Measurements from ENCODE around the gene MALRD1. TPM values are rescaled to one million over a fixed set of nuclear protein-coding genes. Genes with fewer than 3 reads are reported as not detected.

The MALRD1 gene
- total RNA-seq, 4 donors from 2014 or later = 58.6 to 357 (median 249) TPM

DNA sequence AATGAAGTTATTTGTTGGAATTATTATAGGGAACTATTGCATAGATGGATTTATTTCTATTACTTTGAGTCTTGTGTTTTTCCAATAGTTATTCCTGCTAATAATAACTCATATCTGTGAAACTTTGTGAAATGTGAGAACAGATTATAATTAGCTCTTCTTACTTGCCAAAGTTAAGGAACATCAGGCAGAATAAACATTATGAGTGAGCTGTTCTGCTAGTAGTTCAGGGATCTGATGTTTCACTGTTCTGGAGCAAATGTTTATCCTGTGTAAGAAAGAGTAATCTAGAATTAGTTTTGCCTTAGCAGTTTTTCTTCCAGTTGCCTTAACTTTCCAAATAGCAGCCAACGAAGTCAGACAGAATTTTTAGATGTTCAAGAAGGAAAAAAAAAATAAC, 522.4 kb downstream of the MALRD1 start:
- no peaks in the 10 kb centered on the region for H3K4me1 ChIP-seq
- no peak for TF ChIP-seq POLR2A (IDR thresholded peaks at IDR 0.05)
- TF ChIP-seq, protein P1, sequence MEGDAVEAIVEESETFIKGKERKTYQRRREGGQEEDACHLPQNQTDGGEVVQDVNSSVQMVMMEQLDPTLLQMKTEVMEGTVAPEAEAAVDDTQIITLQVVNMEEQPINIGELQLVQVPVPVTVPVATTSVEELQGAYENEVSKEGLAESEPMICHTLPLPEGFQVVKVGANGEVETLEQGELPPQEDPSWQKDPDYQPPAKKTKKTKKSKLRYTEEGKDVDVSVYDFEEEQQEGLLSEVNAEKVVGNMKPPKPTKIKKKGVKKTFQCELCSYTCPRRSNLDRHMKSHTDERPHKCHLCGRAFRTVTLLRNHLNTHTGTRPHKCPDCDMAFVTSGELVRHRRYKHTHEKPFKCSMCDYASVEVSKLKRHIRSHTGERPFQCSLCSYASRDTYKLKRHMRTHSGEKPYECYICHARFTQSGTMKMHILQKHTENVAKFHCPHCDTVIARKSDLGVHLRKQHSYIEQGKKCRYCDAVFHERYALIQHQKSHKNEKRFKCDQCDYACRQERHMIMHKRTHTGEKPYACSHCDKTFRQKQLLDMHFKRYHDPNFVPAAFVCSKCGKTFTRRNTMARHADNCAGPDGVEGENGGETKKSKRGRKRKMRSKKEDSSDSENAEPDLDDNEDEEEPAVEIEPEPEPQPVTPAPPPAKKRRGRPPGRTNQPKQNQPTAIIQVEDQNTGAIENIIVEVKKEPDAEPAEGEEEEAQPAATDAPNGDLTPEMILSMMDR (IDR thresholded peaks at IDR 0.05) = no peak
- H3K9me3 ChIP-seq = no peaks in the 10 kb centered on the region
- peaks cover 0 to 3% (median 0%) of the 10 kb centered on the region in 3 donors for H3K36me3 ChIP-seq
- no peak overlapping the region for H3K27ac ChIP-seq
- DNase-seq = no peak
- H3K27me3 ChIP-seq = no peaks in the 10 kb centered on the region
- no peak overlapping the region for H3K4me3 ChIP-seq

GRCh38 chr10:19572056-19572455, 523.5 kb downstream of the MALRD1 start:
- H3K4me1 ChIP-seq = no peaks in the 10 kb centered on the region
- no peaks in the 10 kb centered on the region for H3K9me3 ChIP-seq
- no peaks in the 10 kb centered on the region for H3K27me3 ChIP-seq
- H3K4me3 ChIP-seq = no peak overlapping the region
- H3K27ac ChIP-seq = no peak overlapping the region
- TF ChIP-seq, protein P1 (IDR thresholded peaks at IDR 0.05) = no peak
- TF ChIP-seq POLR2A (IDR thresholded peaks at IDR 0.05) = no peak
- H3K36me3 ChIP-seq = peaks cover 0 to 3% (median 0%) of the 10 kb centered on the region in 3 donors
- no peak for DNase-seq

DNA sequence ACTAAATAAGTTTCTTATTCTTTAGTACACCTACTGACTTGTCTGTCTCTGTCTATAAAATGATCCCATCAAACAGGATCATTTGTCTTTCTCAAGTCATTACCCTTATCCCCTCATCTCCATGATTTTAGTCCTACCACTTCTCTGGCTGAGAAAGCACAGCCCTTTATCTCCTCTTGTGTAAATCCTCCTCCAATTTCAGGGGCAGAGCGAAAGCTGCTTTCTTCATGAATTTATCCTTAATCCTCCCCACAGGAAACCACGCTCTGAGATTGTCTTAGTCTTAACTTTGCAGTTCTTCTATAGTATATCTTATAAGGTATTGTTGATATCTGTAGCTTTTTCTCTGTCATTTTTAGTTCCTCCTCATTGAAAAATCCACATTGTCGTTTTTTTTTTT, 528.0 kb downstream of the MALRD1 start:
- no peak overlapping the region for H3K4me3 ChIP-seq

DNA sequence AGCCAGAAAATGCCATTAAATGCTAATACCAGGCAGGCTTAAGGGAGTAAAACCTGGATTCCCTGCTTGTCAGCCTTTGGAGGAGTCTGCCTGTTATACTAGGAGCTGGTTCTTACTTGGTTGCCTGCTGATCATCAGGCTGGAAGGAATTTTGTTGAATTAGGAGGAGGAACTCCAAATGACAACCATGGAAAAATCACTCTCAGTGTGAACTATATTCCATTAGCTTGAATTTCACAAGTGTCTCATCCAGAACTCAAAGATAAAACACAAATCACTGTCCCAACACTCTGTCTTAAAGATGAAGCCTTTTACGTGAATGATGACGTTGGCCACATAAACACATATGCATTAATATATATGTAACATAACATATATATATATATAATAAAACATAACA, 528.8 kb downstream of the MALRD1 start:
- Histone ChIP-seq H3K27ac (no peak overlapping the region), H3K9me3 (no peaks in the 10 kb centered on the region), H3K4me1 (no peaks in the 10 kb centered on the region), H3K27me3 (no peaks in the 10 kb centered on the region), H3K36me3 (peaks cover 0 to 3% (median 0%) of the 10 kb centered on the region in 3 donors), H3K4me3 (no peak overlapping the region)
- DNase-seq = no peak
- TF ChIP-seq POLR2A (IDR thresholded peaks at IDR 0.05) = no peak
- TF ChIP-seq, protein P1 (IDR thresholded peaks at IDR 0.05) = no peak

More for the DNA sequence above, 528.0 kb downstream of the MALRD1 start:
- TF ChIP-seq, protein P1 (IDR thresholded peaks at IDR 0.05) = no peak
- TF ChIP-seq POLR2A (IDR thresholded peaks at IDR 0.05) = no peak
- H3K27me3 ChIP-seq = no peaks in the 10 kb centered on the region
- H3K4me1 ChIP-seq = no peaks in the 10 kb centered on the region
- peaks cover 0 to 3% (median 0%) of the 10 kb centered on the region in 3 donors for H3K36me3 ChIP-seq
- no peak overlapping the region for H3K27ac ChIP-seq
- no peak for DNase-seq
- H3K9me3 ChIP-seq = no peaks in the 10 kb centered on the region

- DNase-seq = no peak
- H3K4me3 ChIP-seq = no peak overlapping the region
- no peaks in the 10 kb centered on the region for H3K9me3 ChIP-seq
- no peaks in the 10 kb centered on the region for H3K4me1 ChIP-seq
- TF ChIP-seq, protein P1 (IDR thresholded peaks at IDR 0.05) = no peak
- no peak for TF ChIP-seq POLR2A (IDR thresholded peaks at IDR 0.05)
- H3K27ac ChIP-seq = no peak overlapping the region
- peaks cover 0 to 3% (median 0%) of the 10 kb centered on the region in 3 donors for H3K36me3 ChIP-seq
- no peaks in the 10 kb centered on the region for H3K27me3 ChIP-seq
These were observed 529.2 kb downstream of the MALRD1 start for GRCh38 chr10:19577807-19578206.

- Histone ChIP-seq H3K4me1 (no peaks in the 10 kb centered on the region), H3K27ac (no peak overlapping the region), H3K9me3 (no peaks in the 10 kb centered on the region), H3K27me3 (no peaks in the 10 kb centered on the region), H3K36me3 (no peaks in the 10 kb centered on the region), H3K4me3 (no peak overlapping the region)
- TF ChIP-seq POLR2A (IDR thresholded peaks at IDR 0.05) = no peak
- TF ChIP-seq, protein P1 (IDR thresholded peaks at IDR 0.05) = no peak
- no peak for DNase-seq
These were observed 530.0 kb downstream of the MALRD1 start for GRCh38 chr10:19578571-19578970.

Measured in Peyer's patch (tissue), 4 donors.